Activated CD4-positive, alpha-beta T cell treated with anti-CD3 and anti-CD28 coated beads for 1 hour (primary cell): ENCODE data around the gene CLDN6.

Experiments
- DNase-seq: peaks from one replicate; pipeline ENCODE4 v3.0.0-alpha.2; 2020

Gene CLDN6

GRCh38 chr16:2968368-2968737 lies 49.6 kb downstream of the CLDN6 start:
- DNase-seq, result no peak

DNA sequence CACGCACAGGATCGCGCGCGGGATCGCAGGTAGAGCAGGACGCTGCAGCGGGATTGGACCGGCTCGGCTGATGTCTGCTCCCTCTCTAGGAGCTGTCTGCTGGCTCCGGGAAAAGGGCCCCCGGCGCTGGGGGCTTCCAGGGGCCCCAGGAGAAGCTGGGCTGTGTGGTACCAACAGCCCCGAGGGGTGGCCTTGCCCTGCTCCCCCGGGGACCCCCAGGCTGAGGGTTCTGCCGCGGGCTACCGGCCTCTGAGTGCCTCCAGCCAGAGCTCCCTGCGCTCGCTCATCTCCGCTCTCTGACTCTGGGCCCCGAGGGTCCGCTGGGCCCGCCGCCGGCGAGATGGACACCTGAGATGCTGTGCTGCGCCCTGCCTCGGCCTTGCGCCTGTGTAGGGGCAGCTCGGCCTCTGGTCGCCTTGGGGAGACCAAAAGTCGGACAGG lies 50.2 kb downstream of the CLDN6 start:
- no peak for DNase-seq

DNA sequence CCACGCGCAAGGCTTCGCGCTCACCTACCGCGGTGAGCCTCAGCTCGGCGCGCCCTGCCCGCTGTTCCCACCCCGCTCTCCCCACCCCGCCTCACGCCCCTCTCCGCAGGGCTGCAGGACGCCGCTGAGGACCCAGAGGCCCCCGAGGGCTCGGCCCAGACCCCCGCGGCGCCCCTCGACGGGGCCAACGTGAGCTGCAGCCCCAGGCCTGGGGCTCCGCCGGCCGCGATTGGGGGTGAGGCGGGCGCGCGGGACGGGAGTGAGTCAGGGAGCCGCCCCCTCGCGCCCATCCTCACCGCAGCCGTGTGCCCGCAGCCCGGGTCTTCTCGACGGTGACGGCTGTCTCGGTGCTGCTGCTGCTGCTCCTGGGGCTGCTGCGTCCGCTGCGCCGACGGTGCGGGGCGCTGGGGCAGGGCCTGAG lies 50.8 kb downstream of the CLDN6 start:
- no peak for DNase-seq

- no peak for DNase-seq
Observed at GRCh38 chr16:2966808-2967191, 51.2 kb downstream of the CLDN6 start.

GRCh38 chr16:2966043-2966807 lies 51.8 kb downstream of the CLDN6 start:
- DNase-seq, result no peak
